HCT116 (cell line): ENCODE results near the gene CDC42SE2. TPM values are rescaled to one million over a fixed set of nuclear protein-coding genes. Genes with fewer than 3 reads are reported as not detected.
A peak's percentile ranks its signal among the peaks of the same experiment; 100 is the strongest.

Experiments
- ATAC-seq: fragments of 200-7000 bp; cut with Tn5 transposase; 2 replicates; pipeline ENCODE4 v1.9.1; 2020; ENCODE audit warnings: mild to moderate bottlenecking, moderate library complexity
- BruUV-seq: library from RNA; stranded (reverse); fragments of 400-500 nt; replicated peaks from 2 replicates; lab custom pipeline; 2021; lab: Mats Ljungman, UMichigan
- CTCF ChIA-PET: fragments of 300-600 bp; sonication (Branson Sonifier 250); formaldehyde crosslinking; loops from one replicate; lab custom pipeline; 2021; ENCODE audit warnings: antibody characterized with exemption; lab: Charles Lee
- POLR2A ChIA-PET: fragments of 300-600, 350-600 bp; sonication (Branson Sonifier 250); formaldehyde crosslinking; loops from one replicate; lab custom pipeline; 2021; ENCODE audit warnings: antibody characterized with exemption; lab: Charles Lee
- RAD21 ChIA-PET, 2 experiments: fragments of 300-600 bp; sonication (Branson Sonifier 250); formaldehyde crosslinking; loops; one replicate each; lab custom pipeline; 2023; ENCODE audit warnings: low total read pairs in 2 of 2; ENCODE audit not compliant: uncharacterized antibody in 2 of 2, unreplicated experiment in 2 of 2, low non-redundant PET in 1 of 2; lab: Charles Lee
- DNase-seq: peaks from one replicate; pipeline ENCODE4 v3.0.0-alpha.2; 2010; ENCODE audit warnings: low read depth, low spot score
- H2AFZ ChIP-seq: fragments of 200-600 bp; shearing (Covaris generic), sonication (generic); 2 replicates; pipeline ENCODE4 v1.6.1; 2017; ENCODE audit warnings: low read depth, mixed run types, mixed read lengths, antibody characterized with exemption, low read length; ENCODE audit not compliant: poor library complexity, severe bottlenecking
- H3K27ac ChIP-seq: 2 replicates; pipeline ENCODE4 v1.5.1; 2012; ENCODE audit warnings: low read depth, low read length
- H3K27me3 ChIP-seq: fragments of 200-600 bp; sonication (generic); 2 replicates; pipeline ENCODE4 v1.6.1; 2016; ENCODE audit warnings: mixed run types, low read length, mixed read lengths; ENCODE audit not compliant: insufficient read depth
- H3K36me3 ChIP-seq, 2 experiments: fragments of 200-500 bp in 1 of 2; fragments of 200-600 bp in 1 of 2; sonication (Bioruptor generic) in 1 of 2; sonication (generic) in 1 of 2; 2 replicates each; pipeline versions ENCODE4 v1.5.1 to v1.6.1; 2014 to 2016; ENCODE audit warnings: low read length in 2 of 2, inconsistent platforms in 1 of 2, mixed read lengths in 1 of 2, mixed run types in 1 of 2; ENCODE audit not compliant: insufficient read depth in 2 of 2, control insufficient read depth in 1 of 2
- H3K4me1 ChIP-seq, 2 experiments: fragments of 200-600 bp in 1 of 2; sonication (generic) in 1 of 2; 2 replicates each; pipeline versions ENCODE4 v1.5.1 to v1.6.1; 2012 to 2017; ENCODE audit warnings: low read length in 2 of 2, inconsistent platforms in 1 of 2, mild to moderate bottlenecking in 1 of 2, mixed read lengths in 1 of 2, mixed run types in 1 of 2, moderate library complexity in 1 of 2; ENCODE audit not compliant: insufficient read depth in 2 of 2, control insufficient read depth in 1 of 2
- H3K4me2 ChIP-seq: fragments of 200-600 bp; sonication (generic); 2 replicates; pipeline ENCODE4 v1.6.1; 2017; ENCODE audit warnings: mixed run types, low read length, mixed read lengths
- H3K4me3 ChIP-seq, 2 experiments: fragments of 200-600 bp in 1 of 2; sonication (generic) in 1 of 2; replicated peaks in 1 of 2; 2 replicates each; pipeline ENCODE4 v1.5.1; 2011 to 2016; ENCODE audit warnings: low read length in 2 of 2, control low read depth in 1 of 2, low read depth in 1 of 2, mild to moderate bottlenecking in 1 of 2, mixed read lengths in 1 of 2, mixed run types in 1 of 2
- H3K79me2 ChIP-seq: fragments of 200-600 bp; sonication (generic); 2 replicates; pipeline ENCODE4 v1.6.1; 2017; ENCODE audit warnings: mild to moderate bottlenecking, mixed run types, low read length, moderate library complexity, mixed read lengths; ENCODE audit not compliant: insufficient read depth
- H3K9ac ChIP-seq: fragments of 200-600 bp; sonication (generic); 2 replicates; pipeline ENCODE4 v1.6.1; 2016; ENCODE audit warnings: low read length, mixed read lengths
- H3K9me2 ChIP-seq: fragments of 200-600 bp; sonication (generic), shearing (Covaris generic); 2 replicates; pipeline ENCODE4 v1.6.1; 2017; ENCODE audit warnings: mixed run types, mild to moderate bottlenecking, moderate library complexity; ENCODE audit not compliant: insufficient read depth
- H3K9me3 ChIP-seq, 2 experiments: fragments of 200-500 bp in 1 of 2; fragments of 200-600 bp in 1 of 2; sonication (Bioruptor generic) in 1 of 2; sonication (generic) in 1 of 2; 2 replicates each; pipeline ENCODE4 v1.6.1; 2014 to 2017; ENCODE audit warnings: low read length in 2 of 2, mixed read lengths in 2 of 2, inconsistent platforms in 1 of 2, low read depth in 1 of 2, mild to moderate bottlenecking in 1 of 2, mixed run types in 1 of 2, moderate library complexity in 1 of 2; ENCODE audit not compliant: control insufficient read depth in 1 of 2, insufficient read depth in 1 of 2
- H4K20me1 ChIP-seq: fragments of 200-600 bp; sonication (generic), shearing (Covaris generic); 2 replicates; pipeline ENCODE4 v1.6.1; 2017; ENCODE audit warnings: mixed run types, mild to moderate bottlenecking, moderate library complexity; ENCODE audit not compliant: insufficient read depth
- CBX3 ChIP-seq: IDR thresholded peaks from 2 replicates; pipeline ENCODE4 v1.6.1; 2012; ENCODE audit warnings: low read depth
- CTCF ChIP-seq, 3 experiments: fragments of 200-600 bp in 1 of 3; sonication (generic) in 1 of 3; IDR thresholded peaks in 2 of 3; conservative IDR thresholded peaks in 1 of 3; 2 replicates each; pipeline ENCODE4 v1.5.1; 2012 to 2017; ENCODE audit warnings: low read depth in 2 of 3, low read length in 2 of 3, antibody characterized with exemption in 1 of 3, borderline replicate concordance in 1 of 3, control low read depth in 1 of 3, mild to moderate bottlenecking in 1 of 3, mixed read lengths in 1 of 3, mixed run types in 1 of 3, moderate library complexity in 1 of 3; ENCODE audit not compliant: insufficient read depth in 1 of 3
- EGR1 ChIP-seq: IDR thresholded peaks from 2 replicates; pipeline ENCODE4 v1.6.1; 2012; ENCODE audit warnings: low read depth
- ELF1 ChIP-seq: IDR thresholded peaks from 2 replicates; pipeline ENCODE4 v1.6.1; 2012; ENCODE audit warnings: low read depth, borderline replicate concordance
- RAD21 ChIP-seq: IDR thresholded peaks from 2 replicates; pipeline ENCODE4 v1.6.1; 2012; ENCODE audit warnings: low read depth, mild to moderate bottlenecking
- YY1 ChIP-seq: IDR thresholded peaks from 2 replicates; pipeline ENCODE4 v1.6.1; 2011; ENCODE audit warnings: low read length, low read depth, moderate library complexity, mild to moderate bottlenecking; ENCODE audit not compliant: insufficient replicate concordance; ENCODE audit errors: extremely low read depth
- intact Hi-C: fragments of 100-400 bp; cut with micrococcal nuclease; formaldehyde crosslinking; loops from 2 replicates; pipeline ENCODE4 v1.10.0; 2022
- total RNA-seq: library from RNA; stranded (reverse); gene quantifications from one replicate; pipeline ENCODE4 v1.2.1, GENCODE V29; 2021; ENCODE audit not compliant: unreplicated experiment

The CDC42SE2 gene
- total RNA-seq, 1 experiment from 2014 or later, result 27.0 TPM

- H3K27ac ChIP-seq, result no peak overlapping the region
- no peak overlapping the region for H3K4me2 ChIP-seq
- no peak overlapping the region for H2AFZ ChIP-seq
- H3K4me3 ChIP-seq, result no peak overlapping the region
- peak; percentile 97 for ATAC-seq
- H3K79me2 ChIP-seq, result peaks cover 10% of the 10 kb centered on the region; the same call in 1 of the 2 replicates
- BruUV-seq, result no TSS peak
- no peaks in the 10 kb centered on the region for H3K27me3 ChIP-seq
- H3K9me3 ChIP-seq, result no peaks in the 10 kb centered on the region
- intact Hi-C loops, result loop anchor here (1.0 to 10.0 kb wide), 4 partner anchors 118 to 1478 kb away; partner anchors contain the start of genes CDC42SE2, CHSY3 and HINT1
- no peaks in the 10 kb centered on the region for H3K9me2 ChIP-seq
- POLR2A ChIA-PET, result interaction anchor here (1.1 kb wide), 1 partner anchor 26 kb away, joined by 3 read pairs; no protein-coding TSS in a partner anchor
- peaks cover 2 to 9% of the 10 kb centered on the region in 2 experiments; a peak in 2 of 4 replicates for H3K4me1 ChIP-seq
- CTCF ChIA-PET, result interaction anchor here (0.6 to 1.2 kb wide), 7 partner anchors 124 to 511 kb away, joined by 3 to 6 read pairs (median 3); partner anchors contain the start of gene HINT1
- H4K20me1 ChIP-seq, result no peaks in the 10 kb centered on the region
- peaks cover 2 to 4% of the 10 kb centered on the region in 2 experiments; a peak in 1 of 4 replicates for H3K36me3 ChIP-seq
- TF ChIP-seq CTCF (IDR thresholded peaks at IDR 0.05 in 2 of 3, conservative IDR thresholded peaks at IDR 0.05 in 1 of 3; ENCODE audit: borderline replicate concordance in 1 of 3, insufficient read depth in 1 of 3, low read depth in 2 of 3, low read length in 2 of 3), result peak; percentile 51 to 72 (median 67); a peak in 5 of 6 replicates
- TF ChIP-seq RAD21, result peak; percentile 83
- TF ChIP-seq CBX3, result peak; percentile 34; the same call in 1 of the 2 replicates
- peak; percentile 14 for TF ChIP-seq YY1
- TF ChIP-seq EGR1, result no peak
- peak; percentile 59 for TF ChIP-seq ELF1
- TF ChIP-seq, all 23 proteins: peak for 5
- DNase-seq, result peak; percentile 50
- H3K9ac ChIP-seq, result no peak overlapping the region
- RAD21 ChIA-PET, result no interaction called here
Observed at GRCh38 chr5:131382407-131383395, 118.8 kb downstream of the CDC42SE2 start.
